Left renal cortex interstitium (tissue), 4 donors: ENCODE data around the gene MLPH. TPM values are rescaled to one million over a fixed set of nuclear protein-coding genes. Genes with fewer than 3 reads are reported as not detected.
A peak's percentile ranks its signal among the peaks of the same experiment; 100 is the strongest.

Source experiments
- DNase-seq, 4 donors: peaks; one replicate each; pipeline ENCODE4 v3.0.0-alpha.2; 2013; ENCODE audit warnings: low read depth in 4 of 4, low spot score in 2 of 4, missing footprints in 1 of 4
- polyA plus RNA-seq, 4 donors: library from polyadenylated mRNA; unstranded; fragments of 120-200 nt; gene quantifications; one replicate each; pipeline ENCODE4 v1.2.1, GENCODE V29; 2013; ENCODE audit not compliant: insufficient read length in 4 of 4

The MLPH gene
- polyA plus RNA-seq, 4 donors: 1.4 to 6.2 (median 3.2) TPM

DNA sequence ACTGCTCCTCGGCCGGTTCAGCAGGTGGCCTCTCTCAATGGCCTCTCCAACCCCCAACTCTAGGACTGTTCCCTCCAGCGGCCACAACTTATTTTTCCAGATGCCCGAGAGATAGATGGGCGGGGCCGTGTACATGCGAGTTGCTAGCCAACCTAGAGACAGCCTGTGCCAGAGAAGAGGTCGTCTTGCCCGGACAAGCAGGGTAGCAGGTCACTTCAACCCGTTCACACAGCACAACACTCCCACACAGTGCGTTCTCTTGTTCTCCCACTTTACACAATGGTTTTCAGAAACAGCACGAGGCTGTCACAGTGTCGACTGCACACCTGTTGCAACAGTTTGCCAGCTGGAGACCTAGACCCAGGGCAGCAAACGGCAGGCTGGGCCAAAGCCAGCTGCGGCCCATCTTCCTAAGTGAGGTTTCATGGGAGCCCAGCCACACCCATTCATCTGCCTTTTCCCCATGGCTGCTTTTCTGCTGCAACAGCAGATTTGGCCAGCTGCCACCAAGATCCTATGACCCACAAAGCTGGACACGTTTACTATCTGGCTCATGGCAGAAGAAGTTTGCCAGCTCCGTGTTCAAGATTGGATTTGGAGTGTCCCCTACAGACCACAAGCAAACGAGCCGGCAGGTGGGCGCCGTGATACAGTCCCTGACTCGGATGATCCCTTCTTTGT is 72.0 kb downstream of the MLPH start:
- no peak for DNase-seq

DNA sequence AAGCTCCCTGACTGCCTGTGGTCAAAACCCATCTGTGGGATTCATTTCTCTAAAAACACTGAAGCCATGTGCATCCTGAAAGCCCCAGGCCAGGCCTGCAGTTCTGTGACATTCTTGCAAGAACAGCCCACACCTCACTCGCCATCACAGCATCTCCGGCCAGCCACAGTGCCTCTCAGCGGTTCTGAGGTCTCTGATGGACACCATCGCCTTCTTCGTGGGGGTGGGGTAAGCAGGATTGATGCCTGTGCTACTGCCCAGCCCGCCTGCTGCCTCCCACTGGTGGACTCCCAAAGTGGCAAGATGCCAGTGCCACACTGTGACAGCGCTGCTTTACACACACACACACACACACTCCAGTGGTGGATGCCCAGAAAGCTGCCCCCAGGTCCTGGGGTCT is 74.2 kb downstream of the MLPH start:
- DNase-seq: no peak

DNA sequence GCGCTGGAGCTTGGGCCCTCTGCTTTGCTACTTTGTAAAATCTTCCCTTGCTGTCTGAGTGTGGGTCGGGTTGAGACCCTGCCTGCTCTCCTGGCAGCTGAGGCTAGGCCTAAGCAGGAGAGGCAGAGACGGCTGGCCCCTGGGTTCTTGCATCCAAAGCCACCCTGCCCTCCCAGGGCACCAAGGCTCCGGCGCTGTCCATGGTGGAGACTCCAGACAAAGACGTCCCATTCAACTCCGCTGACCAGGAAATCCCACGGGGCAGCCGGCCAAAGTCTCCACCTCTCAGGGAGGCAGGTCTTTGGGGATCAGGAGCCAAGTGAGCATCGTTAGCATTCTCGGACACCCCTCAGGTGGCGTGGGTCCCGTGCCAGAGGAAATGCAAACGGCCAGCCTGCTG is 76.8 kb downstream of the MLPH start:
- DNase-seq: no peak

DNA sequence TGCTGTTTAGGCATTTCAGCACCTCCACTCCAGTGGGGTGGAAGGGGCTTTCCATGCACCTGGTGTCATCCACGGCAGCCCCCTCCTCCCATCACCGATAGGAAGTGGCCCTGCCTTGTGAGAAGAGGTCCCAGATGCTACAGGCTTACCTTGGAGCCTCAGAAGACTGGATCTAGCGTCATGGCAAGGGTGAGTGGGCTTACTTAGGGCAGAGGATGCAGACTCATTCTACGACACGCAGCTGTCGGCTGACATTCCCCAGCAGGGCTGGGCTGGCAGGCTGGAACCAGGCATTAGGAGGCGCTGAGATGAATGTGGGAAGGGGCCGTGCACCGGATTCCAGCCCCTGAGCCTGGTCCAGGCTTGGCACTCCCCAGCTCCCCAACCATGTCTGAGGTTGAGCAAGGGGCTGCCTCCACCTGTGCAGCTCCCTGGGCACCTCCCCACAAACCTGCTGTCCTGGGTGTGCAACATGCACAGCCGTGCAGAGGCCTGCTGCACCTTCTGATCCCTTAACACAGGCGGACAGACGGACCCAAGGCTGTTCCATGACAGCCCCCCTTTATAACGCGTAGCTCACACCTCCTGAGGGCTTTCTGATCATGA is 77.6 kb downstream of the MLPH start:
- DNase-seq: no peak

DNA sequence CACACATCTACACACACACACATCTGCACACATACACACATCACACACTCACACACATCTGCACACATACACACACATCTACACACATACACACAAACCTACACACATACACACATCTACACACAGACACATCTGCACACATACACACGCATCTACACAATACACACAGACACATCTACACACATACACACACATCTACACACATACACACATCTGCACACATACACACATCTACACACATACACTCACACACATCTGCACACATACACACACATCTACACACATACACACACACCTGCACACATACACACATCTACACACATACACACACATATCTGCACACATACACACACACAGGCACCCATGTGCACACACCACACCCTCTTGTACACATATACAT is 78.9 kb downstream of the MLPH start:
- no peak for DNase-seq

DNA sequence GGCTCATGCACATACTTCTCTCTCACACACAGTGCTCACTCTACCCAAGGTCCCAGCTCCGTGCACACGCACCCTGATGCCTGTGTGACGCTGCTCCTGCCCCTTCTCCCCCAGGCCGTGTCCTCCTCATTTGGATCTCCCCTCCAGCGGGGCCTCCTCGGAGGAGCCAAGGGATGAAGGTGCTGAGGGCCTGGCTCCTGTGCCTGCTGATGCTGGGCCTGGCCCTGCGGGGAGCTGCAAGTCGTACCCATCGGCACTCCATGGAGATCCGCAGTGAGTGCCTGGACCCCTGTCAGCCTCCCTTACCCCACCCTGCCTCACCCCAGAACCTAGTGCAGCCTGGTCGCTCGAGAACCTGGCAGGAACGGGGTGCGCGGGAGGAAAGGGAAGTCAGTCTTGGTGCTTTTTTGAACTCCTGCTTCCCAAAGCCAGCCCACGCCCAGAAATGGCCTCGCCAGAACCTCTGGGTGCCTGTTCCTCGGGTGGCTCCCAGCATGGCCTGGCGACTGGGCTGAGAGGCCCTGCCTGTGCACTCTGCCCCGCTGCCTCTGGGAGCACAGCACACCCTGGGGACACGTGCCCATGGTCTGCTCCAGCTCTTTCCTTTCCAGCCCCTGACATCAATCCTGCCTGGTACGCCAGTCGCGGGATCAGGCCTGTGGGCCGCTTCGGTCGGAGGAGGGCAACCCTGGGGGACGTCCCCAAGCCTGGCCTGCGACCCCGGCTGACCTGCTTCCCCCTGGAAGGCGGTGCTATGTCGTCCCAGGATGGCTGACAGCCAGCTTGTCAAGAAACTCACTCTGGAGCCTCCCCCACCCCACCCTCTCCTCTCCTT is 79.6 kb downstream of the MLPH start, which contains the start of gene PRLH:
TSS of gene PRLH (plus strand) at position 174 of the 835 bp plus-strand sequence. CDS start at position 174, 0 bp downstream.
- DNase-seq: no peak

DNA sequence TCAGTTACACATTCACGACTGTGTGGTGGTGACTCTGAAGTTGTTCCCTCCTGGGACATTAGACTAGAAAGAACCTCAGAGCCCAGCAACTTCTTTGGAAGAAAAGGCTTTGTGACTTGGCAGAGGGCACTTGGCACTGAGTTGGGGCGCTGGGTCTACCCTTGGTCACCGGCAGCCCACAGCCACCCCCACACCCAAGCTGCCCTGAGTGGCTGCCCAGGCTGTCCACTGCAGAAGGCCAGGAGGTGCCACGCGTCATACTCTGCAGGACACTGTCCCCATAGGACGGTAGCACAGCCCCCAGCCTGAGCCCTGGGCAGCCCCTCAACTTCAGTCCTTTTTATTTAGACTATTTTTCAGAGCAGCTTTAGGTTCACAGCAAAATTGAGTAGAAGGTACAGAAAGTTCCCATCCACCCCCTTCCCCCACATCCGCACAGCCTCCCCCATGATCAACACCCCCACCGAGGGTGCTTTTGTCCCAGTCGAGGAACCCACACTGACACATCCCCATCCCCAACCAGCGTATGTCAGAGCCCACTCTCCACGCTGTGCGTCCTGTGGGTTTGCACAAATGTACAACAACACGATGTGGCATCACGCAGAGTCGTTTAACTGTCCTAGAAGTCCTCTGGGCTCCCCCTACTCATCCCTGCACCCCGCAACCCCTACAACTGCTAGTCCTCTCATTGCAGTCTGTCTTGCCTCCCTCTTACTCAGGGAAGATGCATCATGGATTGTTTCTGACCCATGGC is 80.4 kb downstream of the MLPH start:
- no peak for DNase-seq

DNA sequence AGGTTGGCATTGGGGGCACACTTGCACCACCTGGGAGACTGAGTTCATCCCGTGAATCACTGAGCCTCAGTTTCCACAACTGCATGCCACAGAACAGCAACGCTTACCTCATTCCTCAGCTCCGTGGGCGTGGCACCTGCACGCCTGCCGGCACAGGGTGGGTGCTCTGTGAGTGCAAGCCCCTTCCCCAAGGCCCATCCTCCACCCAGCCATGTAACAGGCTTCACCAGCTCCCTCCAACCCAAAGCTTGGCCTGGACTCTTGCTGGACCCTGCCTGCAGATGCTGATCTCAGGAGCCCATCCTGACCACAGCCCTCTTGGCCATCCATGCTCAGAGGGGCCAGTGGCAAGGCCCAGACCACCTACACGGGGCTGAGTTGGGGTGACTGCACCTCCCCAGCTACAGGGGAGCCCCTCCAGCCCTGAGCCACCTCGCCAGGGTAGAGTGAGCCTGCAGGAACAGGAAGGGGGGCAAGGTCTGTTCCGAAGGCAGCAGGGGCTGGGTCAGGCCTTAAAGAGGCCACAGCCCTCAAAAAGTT is 81.1 kb downstream of the MLPH start:
- DNase-seq: no peak

DNA sequence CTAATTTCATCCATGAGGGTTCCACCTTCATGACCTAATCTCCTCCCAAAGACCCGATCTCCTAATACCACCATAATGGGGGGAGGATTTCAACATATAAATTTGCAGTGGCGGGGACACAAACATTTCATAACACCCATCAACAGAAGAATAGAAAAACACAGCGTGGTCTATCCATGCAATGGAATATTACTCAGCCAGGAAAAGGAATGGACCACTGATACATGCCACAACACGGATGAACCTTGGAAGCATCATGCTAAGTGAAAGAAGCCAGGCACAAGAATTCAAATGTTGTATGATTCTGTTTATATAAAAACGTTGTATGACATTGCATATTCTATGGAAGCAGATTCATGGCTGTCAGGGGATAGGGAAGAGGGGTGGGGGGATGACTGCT is 82.0 kb downstream of the MLPH start:
- DNase-seq: no peak

DNA sequence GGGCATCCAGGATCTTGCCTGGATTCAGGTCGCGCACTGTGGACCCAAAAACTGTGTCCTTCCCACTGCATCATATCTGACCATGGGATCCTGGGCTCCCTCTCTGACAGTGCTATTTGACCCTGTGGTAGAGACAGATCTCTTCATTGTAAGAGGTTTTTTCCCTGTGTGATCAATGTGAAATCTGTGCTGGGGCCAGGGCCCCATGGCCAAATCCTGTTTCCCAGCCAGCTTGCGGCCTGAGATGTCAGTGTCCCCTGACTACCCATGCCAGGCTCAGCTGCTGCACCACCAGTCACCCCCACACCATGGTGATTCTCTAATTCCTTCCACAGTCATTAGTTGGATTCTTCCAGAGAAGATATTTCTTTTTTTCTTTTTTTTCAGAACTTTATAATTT is 82.8 kb downstream of the MLPH start:
- no peak for DNase-seq

DNA sequence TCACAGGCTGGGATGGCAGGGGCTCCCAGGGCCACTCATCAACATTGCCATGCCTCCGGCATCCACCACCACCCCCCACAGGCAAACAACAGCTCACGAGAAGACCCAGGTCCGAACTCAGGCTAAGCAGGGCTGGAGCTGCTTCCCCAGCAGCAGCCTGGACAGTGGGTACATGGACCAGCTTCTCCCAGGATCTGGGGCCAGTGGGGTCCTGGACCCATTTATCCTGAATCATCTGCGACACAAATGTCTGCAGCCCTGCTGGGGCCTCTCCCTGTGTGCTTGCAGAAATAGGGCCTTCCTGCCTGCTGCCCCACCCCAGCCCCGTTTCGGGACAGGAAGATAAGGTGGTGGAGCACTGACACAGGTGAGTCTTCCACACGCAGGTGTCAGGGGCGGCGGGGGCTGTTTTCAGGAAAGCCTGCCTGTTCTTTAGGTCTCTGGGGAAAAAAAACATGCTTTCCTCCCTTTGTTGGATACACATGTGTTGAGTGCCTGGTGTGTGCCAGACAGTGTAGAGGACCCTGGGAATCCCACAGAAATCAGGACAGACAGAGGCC is 83.8 kb downstream of the MLPH start:
- no peak for DNase-seq

DNA sequence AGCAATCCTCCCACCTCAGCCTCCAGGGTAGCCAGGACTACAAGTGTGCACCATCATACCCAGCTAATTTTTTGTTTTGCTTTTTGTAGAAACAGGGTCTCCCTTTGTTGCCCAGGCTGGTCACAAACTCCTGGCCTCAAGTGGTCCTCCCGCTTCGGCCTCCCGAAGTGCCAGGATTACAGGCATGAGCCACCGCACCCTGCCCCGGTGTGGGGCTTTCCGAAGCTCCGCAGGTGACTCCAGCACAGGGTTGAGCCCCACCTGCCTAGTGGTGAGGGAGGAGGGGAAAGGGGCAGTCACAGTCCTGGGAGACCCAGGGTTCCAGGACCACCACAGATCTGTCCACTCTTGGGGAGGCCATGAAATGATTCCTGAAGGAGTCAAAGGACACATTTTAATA is 84.5 kb downstream of the MLPH start:
- DNase-seq: no peak

DNA sequence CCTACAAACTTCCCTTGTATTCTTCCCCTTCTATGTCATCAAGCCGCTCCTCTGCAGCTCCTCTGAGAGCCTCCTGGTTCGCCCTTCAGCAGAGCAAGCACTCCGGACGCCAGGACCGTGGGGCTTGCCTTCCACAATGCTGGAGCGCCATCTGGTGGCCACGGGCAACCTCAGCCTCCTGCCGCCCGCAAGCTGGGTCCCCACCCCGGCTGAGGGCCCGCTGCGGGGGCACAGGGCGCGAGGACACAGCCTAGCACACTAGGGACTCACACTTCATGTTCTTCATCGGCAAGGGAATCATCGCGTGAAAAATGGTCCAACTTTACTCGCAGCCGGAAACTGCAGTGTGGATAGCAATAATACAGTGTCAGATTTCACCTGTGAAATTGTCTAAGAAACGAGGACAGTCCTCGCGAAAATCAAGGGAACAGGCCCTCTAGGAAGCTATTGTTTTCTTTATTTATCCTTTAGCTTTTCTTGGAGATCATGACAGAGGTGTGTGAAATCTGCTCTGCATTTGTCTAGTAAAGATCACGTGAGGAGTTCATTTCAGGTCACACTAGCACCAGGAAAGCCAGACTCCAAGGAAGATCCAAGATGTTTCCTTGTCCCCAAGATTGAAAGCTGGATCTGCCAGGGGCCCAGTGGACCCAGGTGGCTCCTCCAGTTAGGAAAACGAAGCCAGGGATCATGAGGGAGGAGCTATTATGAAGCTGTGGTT is 85.1 kb downstream of the MLPH start:
- DNase-seq: peak in 3 of 4 donors; percentile 72 to 75 (median 72)

DNA sequence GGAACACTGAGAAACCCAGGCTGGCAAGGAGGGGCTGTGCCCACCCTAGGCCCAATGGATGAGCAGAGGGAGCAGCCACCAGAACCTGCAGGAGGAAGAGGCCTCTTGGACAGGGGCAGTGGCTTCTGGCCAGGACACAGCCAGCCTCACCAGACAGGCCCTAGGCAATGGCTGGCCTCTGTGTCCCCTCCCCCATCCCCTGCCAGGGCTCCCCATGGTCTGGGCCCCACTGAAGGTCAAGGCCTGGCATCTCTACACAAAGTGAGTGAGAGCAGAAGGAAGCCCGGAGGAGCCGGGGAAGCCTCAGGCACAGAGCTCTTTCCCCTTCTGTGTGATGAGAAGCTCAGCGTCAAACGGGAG is 85.7 kb downstream of the MLPH start:
- no peak for DNase-seq

DNA sequence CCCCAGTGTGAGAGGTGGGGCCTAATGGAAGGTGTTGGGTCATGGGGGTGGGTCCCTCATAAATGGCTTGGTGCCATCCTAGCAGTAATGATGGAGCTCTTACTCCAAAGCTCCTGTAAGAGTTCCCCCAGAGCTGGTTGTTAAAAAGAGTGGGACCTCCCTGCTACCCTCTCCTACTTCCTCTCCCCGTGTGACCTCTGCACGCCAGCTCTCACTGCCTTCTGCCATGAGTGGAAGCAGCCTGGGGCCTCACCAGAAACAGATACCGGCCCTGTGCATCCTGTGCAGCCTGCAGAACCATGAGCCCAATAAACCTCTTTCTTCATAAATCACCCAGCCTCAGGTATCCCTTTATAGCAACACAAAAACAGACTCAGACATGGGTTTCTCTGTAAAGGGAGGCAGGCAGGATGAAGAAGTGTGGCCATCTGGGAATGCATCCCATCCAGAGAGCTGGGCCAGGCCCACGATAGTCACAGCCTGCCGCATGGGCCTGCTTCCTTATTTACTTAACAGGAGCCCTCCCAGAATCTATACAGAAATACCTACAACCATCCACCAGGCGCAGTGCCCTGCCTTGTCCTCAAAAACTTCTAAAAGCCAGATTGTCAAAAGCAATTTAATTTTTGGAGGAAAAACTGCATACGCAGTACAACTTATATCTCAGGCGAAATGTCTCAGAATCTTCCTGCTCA is 86.8 kb downstream of the MLPH start:
- DNase-seq: no peak

DNA sequence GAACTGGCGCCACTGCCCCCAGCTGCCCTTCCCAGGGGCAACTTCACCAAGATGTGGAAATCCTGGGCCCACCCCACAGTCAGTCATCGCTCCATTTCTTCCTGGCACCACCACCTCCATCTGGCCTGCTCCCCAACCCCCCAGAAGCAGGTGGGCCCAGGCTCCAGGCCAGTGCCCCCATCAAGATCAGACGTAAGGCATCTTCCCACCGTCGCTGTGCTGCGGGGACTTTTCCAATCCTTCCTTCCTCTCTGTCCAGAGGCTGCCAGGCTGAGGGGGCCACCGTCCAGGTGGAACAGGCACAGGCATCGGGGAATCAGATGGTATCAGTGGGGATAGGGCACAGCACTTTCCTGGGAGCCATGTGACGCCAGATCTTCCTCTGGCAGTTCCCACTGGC is 87.4 kb downstream of the MLPH start:
- DNase-seq: no peak

DNA sequence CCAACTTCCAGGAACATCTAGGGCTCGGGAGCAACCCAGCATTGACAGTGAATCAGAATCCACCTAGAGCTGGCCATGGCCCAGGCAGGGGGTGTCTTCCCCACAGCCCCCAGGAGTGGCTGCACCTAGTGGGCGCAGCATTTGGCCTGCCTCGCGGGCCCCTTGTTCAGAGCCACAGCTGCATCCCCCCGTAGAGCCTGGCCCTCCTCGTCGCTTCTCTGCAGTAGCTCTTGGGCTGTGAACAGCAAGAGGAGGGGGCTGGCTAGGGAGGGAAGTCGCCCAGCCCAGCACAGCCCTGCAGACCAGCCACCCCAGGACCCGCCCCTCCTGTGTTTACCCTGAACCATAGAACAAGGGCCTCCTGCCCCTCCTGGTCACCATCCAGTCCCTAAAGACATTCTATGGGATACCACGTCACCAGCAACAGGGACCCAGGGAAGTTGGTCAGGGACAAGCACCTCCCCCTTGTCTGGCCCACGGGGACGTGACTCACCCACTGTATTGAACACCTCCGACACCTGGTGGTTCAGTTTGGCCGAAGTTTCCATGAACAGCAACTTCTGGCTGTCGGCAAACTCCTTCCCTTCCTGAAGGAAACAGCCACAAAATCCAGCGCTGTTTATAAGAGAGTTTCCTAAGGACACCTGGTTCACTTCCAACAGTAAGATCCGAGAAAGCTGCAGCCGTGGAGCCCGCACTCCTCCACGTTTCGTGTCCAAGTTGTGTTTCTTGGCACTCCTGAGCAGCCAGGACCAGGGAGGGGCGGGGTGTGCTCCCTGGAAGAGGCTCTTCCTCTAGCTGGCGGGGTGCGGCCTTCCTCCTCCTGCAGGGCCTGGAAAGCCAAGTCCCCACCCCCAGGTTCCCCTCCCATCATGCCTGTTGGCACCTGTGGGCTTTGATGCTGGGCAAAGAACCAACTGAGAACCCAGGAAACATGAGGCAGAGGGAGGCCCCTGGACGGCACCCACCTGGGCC is 88.1 kb downstream of the MLPH start:
- no peak for DNase-seq
